GM20431 (cell line): Measurements from ENCODE around the gene DYNC2I2.
"Not testable (repeated sequence)": the region's sequence is repeated elsewhere in the genome, so short reads cannot be mapped to it uniquely, and the experiment has no call there.

Experiments
- in situ Hi-C: fragments of 300-500 bp; cut with MseI, MboI; formaldehyde crosslinking; loops from one replicate; pipeline ENCODE4 v1.15.0; 2020; ENCODE audit warnings: low sequenced_read_pairs; ENCODE audit not compliant: unreplicated experiment

DYNC2I2 gene

DNA sequence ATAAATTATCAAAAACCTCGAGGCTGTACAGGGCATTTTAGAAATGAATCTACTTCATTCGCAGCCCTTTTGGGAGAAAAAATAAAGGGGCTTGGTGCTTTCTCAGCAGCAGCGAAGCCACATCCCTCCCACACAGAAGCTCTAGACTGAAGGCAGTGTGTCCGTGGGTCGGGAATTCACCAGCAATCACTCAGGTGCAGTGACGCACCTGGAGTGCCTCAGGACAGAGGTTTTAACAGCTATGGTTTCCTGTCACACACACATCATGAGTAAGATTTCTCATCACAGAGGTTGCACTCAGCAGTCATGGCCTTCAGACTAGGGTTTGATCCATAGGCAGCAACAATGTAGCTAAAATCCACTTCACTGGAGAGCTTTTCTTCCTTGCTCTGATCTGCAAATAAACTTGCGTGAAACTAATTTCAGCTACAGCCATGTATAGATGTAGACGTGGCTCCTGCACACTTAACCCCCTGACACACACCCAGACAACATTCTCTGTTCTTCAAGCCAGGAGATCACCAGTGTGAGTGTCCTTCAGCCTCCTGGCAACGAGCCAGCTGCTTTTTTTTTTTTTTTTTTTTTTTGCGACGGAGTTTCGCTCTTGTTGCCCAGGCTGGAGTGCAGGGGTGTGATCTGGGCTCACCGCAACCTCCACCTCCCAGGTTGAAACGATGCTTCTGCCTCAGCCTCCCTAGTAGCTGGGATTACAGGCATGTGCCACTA is 34.8 kb downstream of the DYNC2I2 start:
- in situ Hi-C loops, result no loop called here

DNA sequence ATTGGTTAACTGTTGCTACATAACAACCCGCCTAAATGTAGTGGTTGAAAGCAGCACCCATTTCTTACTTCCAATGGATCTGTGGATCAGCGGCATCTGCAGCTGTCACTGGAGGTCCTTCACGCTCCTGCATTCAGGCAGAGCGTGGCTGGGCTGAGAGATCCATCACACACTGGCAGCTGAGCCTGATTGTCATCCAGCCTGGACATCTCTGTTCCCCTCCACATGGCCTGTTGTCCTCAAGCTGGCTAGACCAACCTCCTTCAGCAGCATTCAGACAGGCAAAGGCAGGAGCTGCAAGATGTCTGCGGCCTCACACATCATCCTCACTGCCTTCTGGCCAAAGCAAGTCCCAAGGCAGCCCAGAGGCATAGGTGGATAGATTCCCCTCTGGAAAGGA is 36.9 kb downstream of the DYNC2I2 start:
- in situ Hi-C loops, result no loop called here

DNA sequence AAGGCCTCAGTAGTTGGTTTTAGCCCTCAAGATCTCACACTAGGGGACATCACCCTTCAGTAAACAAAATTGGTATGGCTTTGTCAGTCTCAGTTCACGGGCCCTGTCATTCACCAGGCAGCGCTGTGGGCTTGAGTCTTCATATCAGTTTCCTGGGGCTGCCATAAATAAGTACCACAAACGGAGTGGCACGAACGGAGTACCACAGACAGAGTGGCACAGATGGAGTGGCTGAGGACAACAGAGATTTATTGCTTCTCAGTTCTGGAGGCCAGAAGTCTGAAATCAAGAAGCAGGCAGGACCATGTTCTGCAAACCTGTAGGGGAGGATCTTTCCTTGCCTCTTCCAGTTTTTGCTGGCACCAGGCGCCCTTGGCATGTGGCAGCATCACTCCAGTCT is 37.5 kb downstream of the DYNC2I2 start:
- in situ Hi-C loops, result no loop called here

DNA sequence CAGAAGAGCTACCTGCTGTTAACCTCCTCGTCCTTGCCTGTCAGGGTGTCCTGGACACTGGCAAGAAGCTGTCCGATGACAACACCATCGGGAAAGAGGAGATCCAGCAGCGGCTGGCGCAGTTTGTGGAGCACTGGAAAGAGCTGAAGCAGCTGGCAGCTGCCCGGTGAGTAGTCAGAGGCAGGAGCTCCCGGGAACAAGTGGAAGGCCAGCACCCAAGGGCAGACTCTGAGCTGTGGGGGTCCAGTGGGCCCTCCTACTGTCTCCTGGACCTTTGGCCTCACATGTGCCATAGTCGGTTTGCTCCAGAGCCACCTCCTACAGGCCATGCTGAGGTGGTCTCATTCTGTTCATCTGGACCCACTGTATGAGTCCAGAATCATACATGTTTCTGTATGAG is 38.7 kb downstream of the DYNC2I2 start:
- in situ Hi-C loops, result no loop called here

GRCh38 chr9:128615571-128615970 is 41.1 kb downstream of the DYNC2I2 start:
- in situ Hi-C loops, result no loop called here

DNA sequence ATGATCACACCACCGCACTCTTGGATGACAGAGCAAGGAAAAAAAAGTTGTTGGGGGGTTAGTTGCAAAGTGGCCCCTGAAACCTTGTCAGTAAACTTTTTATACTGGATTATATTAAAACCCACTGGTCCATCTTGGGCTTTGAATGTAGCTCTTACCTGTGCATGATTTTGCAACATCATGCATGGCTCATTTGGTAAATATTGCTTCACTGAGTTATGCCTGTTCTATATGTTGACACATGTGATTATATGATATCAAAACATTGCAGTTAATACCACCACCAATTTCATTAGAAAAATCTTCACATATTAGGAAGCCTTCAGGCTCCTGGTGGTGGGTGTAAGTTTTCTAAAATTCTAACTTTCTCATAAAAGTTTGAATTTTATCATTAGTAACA is 41.9 kb downstream of the DYNC2I2 start:
- in situ Hi-C loops, result no loop called here

GRCh38 chr9:128611600-128612394 is 44.9 kb downstream of the DYNC2I2 start:
- in situ Hi-C loops, result no loop called here

- in situ Hi-C loops, result no loop called here
Measured at GRCh38 chr9:128610897-128611296, 45.8 kb downstream of the DYNC2I2 start.

GRCh38 chr9:128607642-128608350 is 48.9 kb downstream of the DYNC2I2 start:
- in situ Hi-C loops, result no loop called here

- in situ Hi-C loops, result no loop called here
Measured at GRCh38 chr9:128603697-128604096, 53.0 kb downstream of the DYNC2I2 start.

- in situ Hi-C loops, result no loop called here
Measured at GRCh38 chr9:128600099-128600498, 56.5 kb downstream of the DYNC2I2 start.

DNA sequence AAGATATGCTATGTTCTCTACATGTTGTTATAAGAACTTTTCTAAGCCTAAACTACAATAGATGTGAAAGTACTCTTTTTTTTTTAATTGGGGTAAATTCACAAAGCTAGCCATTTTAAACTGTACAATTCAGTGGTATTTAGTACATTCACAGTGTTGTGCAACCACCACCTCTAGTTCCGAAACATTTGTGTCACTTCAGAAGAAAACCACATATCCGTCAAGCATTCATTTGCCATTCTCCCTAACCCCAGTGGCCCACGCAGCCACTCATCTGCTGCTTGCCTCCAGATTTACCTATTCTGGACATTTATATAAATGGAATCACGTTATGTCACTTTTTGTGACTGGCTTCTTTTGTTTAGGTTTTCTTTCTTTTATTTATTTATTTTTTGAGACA is 61.2 kb downstream of the DYNC2I2 start:
- in situ Hi-C loops, result no loop called here

GRCh38 chr9:128593856-128594255 is 62.8 kb downstream of the DYNC2I2 start:
- in situ Hi-C loops, result no loop called here

- in situ Hi-C loops, result no loop called here
Measured at GRCh38 chr9:128593039-128593438, 63.6 kb downstream of the DYNC2I2 start.

DNA sequence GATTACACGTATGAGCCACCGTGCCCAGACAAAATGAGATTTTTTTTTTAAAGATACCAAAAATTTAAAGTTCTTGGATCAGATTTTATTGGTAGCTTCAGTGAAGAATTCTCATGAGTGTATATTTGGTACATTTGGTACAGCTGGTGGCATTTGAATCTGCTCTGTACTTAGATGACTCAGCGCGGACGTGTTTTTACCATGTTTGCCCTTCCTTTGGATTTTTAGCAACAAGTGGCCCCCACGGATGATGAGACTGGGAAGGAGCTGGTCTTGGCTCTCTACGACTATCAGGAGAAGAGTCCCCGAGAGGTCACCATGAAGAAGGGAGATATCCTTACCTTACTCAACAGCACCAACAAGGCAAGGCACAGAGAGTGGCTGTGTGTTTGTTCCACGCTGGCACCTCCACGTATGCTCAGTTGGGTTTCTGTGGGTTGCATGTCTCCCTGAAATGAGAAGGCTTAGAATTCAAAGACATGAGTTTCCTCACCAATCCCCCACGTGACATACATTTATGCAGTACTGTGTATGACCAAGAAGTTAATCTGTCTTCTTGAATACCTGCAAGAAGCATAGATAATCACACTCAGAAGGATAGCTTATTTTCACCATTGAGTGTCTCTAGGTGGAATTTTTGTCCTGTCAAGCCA is 67.9 kb downstream of the DYNC2I2 start:
- in situ Hi-C loops, result no loop called here

GRCh38 chr9:128587453-128587852 is 69.2 kb downstream of the DYNC2I2 start:
- in situ Hi-C loops, result no loop called here

DNA sequence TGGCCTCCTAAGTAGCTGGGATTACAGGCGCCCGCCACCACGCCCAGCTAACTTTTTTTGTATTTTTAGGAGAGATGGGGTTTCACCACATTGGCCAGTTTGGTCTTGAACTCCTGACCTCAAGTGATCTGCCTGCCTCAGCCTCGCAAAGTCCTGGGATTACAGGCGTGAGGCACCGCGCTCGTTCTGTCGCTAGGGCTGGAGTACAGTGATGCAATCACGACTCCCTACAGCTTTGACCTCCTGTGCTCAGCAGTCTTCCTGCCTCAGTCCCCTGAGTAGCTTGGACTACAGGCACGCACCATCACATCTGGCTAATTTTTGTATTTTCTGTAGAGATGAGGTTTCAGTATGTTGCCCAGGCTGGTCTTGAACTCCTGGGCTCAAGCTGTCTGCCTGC is 69.7 kb downstream of the DYNC2I2 start:
- in situ Hi-C loops, result not testable (repeated sequence)

DNA sequence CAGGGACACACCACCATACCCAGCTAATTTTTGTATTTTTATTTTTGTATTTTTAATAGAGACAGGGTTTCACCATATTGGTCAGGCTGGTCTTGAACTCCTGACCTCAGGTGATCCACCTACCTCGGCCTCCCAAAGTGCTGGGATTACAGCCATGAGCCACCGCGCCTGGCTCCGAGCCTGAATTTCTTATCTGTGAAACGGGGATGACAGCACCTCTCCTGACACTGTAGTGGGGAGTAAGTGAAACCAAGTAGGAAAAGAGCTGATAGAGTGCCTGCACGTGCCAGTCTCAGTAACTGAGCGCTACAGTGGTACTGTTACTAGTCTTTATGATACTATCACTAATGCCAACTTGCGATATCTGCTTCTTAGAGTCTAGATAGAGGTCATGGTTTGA is 71.5 kb downstream of the DYNC2I2 start:
- in situ Hi-C loops, result not testable (repeated sequence)
